UCSD-AML1 (cell line): ENCODE measurements around the gene SRRD.
"Not testable (repeated sequence)": the region's sequence is repeated elsewhere in the genome, so short reads cannot be mapped to it uniquely, and the experiment has no call there.

Source experiments
- DNase-seq: peaks from one replicate; lab custom pipeline; 2025; ENCODE audit not compliant: unreplicated experiment; lab: John Stamatoyannopoulos, UW

The SRRD gene, protein sequence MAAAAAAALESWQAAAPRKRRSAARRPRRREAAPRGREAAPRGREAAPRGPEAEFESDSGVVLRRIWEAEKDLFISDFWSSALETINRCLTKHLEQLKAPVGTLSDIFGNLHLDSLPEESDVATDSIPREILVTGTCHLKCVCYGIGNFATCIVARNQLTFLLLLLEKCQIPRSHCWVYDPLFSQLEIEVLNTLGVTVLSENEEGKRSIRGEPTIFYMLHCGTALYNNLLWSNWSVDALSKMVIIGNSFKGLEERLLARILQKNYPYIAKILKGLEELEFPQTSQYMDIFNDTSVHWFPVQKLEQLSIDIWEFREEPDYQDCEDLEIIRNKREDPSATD

DNA sequence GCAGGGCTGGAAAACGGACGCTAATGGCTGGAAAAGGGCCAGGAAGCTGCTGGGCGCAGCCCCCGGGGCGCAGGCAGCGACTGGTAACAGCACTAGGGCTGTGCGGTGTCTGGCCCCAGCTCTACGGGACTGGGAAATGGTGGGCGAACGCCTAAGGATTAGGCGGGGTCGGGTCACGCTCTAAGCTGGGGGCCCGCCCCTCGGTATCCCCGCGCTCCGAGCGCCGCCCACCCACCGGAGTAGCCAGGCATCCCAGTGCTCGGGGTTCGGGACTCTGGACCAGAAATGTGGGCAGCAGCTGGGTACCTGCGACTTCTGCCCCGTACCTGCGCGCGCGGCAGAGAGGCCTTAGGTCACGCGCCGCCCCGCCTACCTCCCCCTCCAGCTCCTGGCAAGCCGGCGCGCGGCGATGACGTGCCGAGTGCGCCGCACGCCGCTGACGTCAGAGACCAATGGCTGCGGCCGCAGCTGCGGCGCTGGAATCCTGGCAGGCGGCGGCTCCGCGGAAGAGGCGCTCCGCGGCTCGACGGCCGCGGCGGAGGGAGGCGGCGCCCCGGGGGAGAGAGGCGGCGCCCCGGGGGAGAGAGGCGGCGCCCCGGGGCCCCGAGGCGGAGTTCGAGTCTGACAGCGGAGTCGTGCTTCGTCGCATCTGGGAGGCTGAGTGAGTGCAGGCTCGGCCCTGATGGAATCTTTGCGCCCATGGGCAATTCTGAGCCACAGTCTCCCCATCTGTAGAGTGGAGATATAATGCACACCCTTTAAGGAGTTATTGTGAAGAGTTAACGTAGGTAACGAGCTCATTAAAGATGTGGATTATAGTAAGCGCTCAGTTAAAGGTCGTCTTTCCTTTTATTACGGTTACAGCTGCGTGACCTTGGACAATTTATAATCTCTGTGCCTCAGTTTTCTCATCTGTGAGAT is at the start of gene SRRD, which contains the start of gene HPS4:
Gene SRRD (plus strand): TSS at position 439 of the 921 bp plus-strand sequence. CDS start 14 bp downstream, at position 453.
Gene HPS4 (minus strand): TSS at position 345 of the 921 bp plus-strand sequence. CDS start 2,021 bp downstream, outside the sequence.
- DNase-seq = peak; percentile 93

DNA sequence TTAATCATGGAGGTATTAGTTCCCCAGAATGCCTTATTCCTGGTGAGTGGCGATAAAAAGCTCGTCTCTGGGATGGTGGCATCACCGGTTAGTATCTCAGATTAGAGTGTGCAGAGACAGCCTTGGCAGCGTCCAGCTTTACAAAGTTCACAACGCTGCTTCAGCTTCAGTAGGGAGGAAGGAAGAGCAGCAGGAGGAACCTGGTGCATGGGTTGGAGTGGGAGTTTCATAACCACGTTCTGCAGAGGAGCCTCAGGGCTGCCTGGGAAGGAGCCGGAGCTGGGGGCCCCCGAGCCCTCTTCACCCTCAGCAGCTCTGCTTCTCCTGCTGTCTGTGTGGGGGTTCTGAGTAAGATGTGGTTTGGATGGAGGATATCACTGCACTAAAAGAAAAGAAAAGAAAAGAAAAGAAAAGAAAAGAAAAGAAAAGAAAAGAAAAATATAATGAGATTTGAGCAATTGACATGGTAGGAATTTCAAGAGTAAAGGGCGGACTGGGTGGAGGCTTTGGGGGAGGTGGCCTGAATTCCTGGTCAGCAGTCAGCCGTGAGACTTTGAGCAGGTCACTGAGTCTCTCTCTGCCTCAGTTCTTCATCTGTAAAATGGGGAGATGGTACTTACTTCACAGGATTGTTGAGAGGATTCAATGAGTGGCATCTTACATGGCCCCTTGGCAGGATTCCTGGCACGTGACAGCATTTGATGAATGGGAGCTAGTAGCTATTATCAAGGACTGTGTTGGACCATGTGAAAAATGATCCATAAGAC is 48.2 kb upstream of the SRRD start:
- no peak for DNase-seq

DNA sequence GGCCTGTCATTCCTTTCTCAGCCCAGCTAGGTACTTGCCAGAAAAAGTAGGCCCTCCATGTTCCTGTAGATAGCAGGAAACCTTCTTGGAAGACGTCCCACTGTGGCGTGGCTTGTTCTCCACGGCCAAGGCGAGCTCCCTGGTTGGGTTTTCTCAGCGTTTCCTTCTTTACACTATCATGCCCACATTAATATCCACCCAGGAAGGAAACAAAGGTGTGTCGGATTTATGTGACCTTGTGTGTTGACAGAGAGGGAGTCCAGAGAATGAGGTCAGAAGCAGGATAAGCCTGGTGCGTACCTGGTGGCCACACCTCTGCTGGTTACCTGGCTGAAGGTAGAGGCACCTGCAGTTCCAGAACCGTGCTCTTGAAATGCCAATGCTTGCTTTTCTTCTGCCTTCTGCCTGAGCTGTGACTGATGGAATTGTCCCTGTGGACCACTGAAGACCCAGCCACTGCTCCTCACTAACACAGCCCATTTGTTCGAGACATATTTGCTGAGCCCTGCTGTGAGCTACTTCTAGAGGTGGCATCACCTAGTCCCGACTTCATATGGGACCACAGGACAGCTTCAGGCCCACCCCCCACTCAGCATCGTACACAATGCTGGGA is 46.7 kb upstream of the SRRD start:
- DNase-seq = no peak

DNA sequence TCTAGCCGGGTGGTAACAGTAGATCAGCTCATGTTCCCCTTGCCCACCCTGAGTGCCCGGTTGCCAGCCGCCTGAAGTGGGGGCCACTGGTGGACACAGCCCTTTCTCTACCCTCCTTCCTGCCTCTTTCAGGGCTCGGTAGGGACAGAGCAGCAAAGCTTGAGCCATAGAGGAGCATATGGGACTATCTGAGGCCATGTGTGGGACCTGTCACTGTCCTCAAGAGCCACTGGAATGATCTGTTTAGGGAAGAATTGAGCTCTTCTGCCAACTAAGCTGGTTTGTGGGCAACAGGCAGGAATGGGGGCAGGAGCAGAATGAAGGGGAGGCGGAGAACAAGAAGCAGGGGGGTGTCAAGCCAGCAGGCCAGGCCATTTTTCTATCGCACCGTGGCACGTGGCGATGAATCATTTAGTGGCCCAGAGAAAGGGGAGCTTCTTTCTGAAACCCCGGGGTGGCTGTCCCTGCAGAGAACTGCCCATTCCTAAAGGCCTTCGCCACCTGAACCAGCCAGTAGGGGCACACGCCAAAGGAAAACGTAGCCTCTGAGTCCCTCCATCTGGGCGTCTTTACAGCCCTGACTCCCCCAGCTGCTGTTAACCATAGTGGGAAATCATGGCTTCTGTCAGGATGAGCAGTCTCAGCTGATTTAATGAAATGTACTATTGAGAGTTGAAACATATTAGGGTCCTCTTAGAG is 45.8 kb upstream of the SRRD start:
- no peak for DNase-seq

DNA sequence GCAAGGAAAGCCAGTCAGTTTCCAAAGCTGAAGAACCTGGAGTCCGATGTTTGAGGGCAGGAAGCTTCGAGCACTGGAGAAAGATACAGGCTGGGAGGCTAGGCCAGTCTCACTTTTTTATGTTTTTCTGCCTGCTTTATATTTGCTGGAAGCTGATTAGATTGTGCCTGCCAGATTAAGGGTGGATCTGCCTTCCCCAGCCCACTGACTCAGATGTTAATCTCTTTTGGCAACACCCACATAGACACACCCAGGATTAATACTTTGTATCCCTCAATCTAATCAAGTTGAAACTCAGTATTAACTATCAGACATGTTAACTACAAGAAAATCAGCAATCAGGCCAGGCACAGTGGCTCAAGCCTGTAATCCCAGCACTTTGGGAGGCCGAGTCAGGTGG is 44.9 kb upstream of the SRRD start:
- DNase-seq = not testable (repeated sequence)

DNA sequence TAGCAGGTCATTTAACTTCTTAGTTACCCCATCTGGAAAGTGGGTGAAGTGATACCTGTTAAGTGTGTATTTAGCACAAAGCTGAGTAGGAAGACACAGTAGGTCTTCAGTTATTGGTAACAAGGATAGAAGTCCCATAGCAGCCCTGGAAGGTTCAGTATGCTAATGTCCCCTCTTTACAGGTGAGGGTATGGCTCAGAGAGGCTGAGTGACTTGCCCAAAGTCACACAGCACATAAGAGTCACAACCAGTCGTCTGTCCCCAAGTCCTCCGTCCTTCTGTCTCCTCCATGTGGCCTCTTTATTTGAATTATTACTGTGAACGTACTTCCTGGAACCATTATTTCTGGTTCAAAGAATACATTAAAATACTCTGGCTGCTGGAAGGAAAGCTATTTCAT is 44.1 kb upstream of the SRRD start:
- no peak for DNase-seq

DNA sequence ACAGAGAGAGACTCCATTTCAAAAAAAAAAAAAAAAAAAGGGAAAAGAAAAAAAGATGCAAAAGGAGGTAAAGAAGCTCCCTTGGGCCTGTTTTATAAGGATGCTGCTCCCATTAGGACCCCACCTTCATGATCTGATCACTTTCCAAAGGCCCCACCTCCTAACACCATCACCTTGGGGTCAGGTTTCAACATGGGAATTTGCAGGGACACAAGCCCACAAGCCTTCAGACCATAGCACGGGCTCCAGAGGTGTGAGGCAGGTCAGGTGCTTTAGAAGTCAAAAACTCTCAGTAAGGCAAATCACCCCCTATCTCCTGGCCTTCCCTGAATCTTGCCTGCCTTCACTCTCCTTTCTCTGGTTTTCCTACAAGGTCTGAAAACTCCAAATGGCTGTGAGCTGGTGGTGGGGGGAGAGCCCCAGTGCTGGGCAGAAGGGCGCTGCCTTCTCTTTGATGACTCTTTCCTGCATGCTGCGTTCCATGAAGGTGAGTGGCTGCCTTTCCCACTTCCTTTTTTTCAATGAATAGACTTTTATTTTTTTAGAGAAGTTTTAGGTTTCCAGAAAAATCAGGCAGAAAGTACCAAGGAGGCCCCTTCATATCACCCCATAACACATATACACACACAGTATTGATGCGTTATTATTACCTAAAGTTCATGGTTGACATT is 41.5 kb upstream of the SRRD start:
- DNase-seq = no peak

DNA sequence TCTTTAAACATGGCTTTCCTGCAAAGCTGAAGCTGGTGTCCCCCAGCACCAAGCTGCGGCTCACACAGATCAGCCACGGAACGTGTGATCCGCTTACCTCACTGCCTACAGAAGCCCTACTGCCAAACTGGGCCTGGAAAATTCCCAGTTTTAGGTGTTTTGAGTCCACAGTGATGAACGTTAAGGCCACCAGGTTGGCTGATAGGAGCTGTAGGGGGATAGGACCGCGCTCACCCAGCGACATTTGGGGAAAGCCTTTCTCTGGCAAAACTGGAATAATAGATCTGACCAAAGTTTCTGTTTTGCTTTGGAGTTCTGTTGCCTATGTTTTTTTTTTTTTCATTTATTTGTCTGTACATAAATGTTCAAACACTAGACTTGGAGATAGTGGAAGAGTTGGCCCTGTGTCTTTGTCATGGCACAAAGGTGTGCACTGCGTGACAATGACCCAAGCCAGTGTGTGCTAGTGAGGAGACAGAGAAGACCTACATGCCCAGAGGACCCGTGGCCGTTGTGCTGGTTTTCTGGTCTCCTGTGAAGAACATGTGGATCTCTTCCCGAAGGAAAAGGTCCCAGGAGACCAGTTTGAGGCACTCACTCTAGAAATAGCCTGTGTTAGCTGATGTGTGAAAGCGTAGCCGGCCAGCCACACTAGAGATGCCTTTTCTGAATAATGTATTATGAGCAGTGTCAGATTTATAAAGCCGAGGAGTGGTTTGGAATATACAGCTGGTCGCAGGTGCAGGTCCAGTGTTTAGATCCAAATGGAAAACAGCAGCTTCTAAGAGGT is 39.6 kb upstream of the SRRD start:
- no peak for DNase-seq

DNA sequence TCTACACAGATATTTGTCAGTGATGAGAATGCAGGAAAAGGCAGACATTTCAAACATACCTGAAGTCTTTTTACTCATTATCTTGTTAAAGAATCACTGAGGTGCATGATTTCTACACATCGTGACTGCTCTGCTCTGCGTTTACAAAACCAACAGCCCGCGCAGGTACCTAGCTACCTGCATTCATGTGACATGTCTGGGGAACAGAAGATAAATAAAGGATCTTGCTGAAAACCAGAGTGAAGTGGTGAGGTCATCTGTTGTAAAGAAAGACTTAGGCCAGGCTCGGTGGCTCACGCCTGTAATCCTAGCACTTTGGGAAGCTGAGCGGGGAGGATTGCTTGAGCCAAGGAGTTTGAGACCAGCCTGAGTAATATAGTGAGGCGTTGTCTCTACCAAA is 38.9 kb upstream of the SRRD start:
- DNase-seq = no peak

DNA sequence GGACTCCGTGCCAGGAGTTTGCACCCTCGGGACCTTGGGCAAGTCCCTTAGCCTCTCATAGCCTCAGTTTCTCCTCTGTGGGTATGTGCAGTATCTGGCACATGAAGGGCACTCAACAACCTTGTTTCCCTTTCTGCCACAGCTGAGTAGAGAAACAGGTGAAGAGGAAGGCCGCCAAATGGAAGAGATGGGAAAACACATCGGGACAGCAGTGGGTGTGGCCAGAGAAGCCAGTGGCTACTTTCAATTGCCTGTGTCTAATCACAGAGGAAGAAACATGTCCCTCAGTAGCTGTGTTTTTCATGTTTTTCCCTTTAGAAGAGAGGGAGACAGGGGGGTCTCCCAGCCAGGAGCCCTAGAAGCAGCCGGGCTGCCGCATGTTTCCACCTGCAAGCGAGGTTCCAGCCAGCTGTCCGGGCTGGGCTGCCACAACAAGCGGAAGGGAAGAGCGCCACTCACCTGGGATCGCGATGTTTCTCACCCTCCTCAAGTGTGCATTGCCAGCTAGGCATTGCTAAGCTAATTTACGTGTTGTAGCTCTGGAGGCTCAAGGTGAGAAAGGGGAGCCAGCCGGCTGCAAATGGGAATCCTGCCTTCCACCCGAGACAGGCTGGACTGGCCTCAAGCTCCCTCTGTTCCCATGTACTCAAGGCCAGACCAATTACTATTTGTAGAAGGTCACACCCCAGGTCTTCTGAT is 38.0 kb upstream of the SRRD start:
- DNase-seq = no peak

DNA sequence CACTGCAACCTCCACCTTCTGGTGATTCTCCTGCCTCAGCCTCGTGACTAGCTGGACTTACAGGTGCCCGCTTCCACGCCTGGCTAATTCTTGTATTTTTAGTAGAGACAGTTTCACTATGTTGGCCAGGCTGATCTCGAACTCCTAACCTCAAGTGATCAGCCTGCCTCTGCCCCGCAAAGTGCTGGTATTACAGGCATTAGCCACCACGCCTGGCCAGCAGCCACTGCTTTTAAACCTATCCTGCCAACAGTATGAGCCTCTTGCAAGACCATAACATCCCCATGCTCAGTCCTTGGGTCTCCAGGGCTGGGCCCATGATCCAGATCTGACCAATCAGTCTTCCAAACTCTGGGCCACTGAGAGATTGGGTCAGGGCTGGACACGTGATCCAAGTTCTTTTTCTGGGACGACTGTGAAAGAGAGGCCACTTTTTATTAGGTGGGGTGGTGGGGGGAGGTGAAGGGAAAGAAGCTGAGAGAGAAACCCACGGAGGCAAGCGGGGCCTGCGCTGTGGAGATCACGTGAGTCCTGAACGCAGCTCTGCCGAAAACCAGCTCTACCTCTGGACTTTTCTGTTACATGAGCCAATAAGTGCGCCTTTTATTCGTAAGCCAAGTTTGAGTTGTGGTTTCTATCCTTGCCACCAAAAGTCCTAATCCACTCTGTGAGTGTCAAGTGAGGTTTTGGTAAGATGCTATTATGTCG is 36.7 kb upstream of the SRRD start:
- DNase-seq = no peak

DNA sequence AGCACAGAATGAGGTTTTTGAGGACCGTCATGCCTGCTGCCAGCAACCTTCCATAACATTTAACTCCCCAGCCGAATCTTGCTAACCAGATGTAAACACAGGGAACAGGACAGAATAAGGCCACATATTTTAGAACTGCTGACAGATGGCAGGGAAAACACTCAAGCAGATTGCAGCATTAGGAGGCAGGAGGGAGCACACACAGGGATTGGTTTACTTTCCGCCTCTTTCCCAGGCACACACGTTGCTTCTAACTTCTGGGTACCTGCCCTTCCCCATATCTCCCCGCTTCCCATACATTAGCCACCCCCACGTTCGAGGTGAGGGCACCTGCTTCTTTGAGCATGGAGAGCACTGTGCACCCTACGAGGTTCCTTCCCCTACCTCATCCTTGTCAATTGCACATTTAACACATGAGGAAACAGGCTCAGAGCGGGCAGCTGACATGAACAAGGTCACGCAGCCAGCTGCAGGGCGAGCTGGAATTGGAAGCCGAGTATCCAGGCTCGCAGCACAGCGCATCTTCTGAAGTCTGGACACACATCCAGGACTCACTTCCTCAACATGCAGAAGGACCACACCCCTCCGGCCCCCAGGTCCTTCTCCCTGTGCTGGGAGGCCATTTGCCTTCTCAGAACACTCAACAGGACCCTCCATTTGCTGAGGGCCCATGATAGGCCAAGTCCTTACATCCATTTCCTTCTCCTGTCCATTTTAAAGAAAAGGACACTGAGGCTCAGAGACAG is 35.9 kb upstream of the SRRD start:
- DNase-seq = no peak

DNA sequence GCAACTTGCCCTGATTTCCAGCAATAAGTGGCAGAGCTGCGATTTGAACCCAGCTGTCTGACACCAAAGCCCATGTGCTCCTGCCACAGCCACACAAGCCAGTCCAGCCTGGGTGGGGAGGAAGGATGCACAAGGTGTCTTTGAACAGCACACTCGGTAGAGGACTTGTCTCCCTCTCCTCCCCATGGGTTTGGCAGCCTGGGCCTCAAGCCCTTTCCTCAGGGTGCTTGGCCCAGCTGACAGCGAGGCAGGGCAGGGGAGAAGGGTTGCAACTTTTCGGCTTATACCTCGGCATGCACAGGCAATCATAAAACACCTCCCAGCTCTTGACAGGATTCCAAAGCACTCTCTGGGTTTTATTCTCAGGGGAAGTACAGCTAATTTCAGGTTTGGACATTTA is 35.3 kb upstream of the SRRD start:
- no peak for DNase-seq

DNA sequence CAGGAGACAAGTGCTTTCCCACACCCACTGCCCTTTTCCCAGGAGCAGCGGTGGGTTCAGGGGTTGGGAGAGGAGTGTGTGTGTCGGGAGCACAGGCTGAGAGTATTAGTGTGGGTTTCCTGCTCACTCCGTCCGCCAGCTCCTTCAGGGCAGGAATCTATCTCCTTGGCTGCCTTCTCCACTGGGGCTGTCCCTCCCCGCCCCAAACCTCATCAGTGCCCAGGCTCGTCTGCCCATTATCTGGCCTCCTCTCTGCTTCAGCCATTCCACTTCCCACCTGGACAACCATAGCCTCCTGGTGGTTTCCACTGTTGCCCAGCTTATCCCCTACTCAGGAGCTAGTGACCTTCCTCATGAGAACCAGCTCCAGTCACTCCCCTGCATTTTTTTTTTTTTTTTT is 34.7 kb upstream of the SRRD start:
- DNase-seq = no peak

DNA sequence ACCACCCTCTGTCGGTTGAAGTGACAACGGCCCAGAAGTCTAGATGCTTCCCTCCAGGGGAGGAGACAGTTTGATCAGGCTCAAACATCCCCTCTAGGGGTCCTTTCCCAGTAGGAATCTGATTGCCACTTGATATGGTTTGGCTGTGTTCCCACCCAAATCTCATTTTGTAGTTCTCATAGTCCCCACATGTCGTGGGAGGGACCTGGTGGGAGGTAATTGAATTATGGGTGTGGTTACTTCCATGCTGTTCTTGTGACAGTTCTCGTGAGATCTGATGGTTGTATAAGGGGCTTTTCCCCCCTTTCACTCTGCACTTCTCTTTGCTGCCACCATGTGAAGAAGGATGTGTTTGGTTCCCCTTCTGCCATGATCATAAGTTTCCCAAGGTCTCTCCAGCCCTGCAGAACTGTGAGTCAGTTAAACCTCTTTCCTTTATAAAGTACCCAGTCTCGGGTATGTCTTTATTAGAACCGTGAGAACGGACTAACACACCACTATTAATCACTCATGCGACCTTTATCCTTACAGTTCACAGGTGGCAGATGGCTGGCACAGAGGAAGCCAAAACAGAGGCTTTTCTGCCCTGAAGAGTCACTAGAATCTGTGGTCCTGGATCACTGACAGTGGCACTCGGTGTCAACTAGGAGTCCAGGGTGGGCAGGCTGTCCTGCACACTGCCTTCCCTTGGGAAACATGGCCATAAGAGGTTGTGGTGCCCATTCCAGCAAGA is 33.1 kb upstream of the SRRD start:
- no peak for DNase-seq

DNA sequence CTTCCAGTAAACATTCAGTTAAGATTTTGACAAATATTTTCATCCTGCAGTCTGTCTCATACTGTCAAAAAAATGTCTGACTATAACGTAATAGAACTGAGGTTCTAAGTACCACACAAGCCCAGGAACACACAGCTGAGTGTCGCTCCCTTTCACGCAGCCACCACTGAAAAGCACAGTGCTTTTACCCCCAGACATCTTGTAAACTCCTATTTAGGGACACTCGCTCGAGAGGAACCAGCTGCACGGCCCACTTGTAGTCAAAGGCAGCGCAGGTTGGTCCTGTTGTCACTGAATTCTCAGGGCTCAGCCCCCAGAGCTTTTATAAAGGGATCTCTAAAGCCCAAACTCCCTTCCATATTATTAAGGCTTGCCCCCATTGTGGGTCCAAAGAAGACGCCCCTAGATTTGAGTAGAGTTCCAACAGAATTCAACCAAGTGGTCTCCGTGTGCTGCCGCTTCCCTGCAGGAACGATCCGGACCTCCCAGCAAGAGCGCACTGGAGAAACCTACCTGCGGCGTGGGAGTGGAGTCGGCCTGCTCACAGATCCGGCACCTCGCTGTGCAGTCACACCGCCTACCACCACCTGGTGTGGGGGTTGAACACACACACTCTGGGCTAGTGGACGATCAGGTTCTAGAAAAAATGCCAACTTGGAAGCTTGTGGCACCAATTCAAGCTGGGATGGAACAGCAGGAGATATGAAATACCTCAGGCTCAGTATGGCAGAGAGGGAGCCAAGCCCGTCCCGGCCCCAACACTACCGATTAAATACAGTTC is 31.3 kb upstream of the SRRD start:
- DNase-seq = no peak
